Smooth muscle cell (in vitro differentiated cells): ENCODE data around the gene PPIL4. TPM values are rescaled to one million over a fixed set of nuclear protein-coding genes. Genes with fewer than 3 reads are reported as not detected.

Experiments
- DNase-seq: peaks from one replicate; lab custom pipeline; 2025; ENCODE audit not compliant: unreplicated experiment; lab: John Stamatoyannopoulos, UW
- H2AFZ ChIP-seq: fragments of 200-600 bp; sonication (generic); 2 replicates; pipeline ENCODE4 v1.6.0; 2016; ENCODE audit warnings: antibody characterized with exemption, low read depth, mild to moderate bottlenecking
- H3F3A ChIP-seq: fragments of 200-600 bp; sonication (generic); 2 replicates; pipeline ENCODE4 v1.6.0; 2017; ENCODE audit warnings: antibody characterized with exemption, low read depth
- H3K27ac ChIP-seq: fragments of 200-600 bp; sonication (generic); 2 replicates; pipeline ENCODE4 v1.5.1; 2016; ENCODE audit warnings: low read depth, mild to moderate bottlenecking
- H3K27me3 ChIP-seq: fragments of 200-600 bp; sonication (generic); 2 replicates; pipeline ENCODE4 v1.6.1; 2016; ENCODE audit warnings: low read depth, mild to moderate bottlenecking
- H3K36me3 ChIP-seq: fragments of 200-600 bp; sonication (generic); 2 replicates; pipeline ENCODE4 v1.5.1; 2016; ENCODE audit warnings: low read depth
- H3K4me1 ChIP-seq: fragments of 200-600 bp; sonication (generic); 2 replicates; pipeline ENCODE4 v1.5.1; 2016; ENCODE audit warnings: low read depth
- H3K4me2 ChIP-seq: fragments of 200-600 bp; sonication (generic); 2 replicates; pipeline ENCODE4 v1.6.0; 2016; ENCODE audit warnings: mild to moderate bottlenecking
- H3K4me3 ChIP-seq: fragments of 200-600 bp; sonication (generic); 2 replicates; pipeline ENCODE4 v1.5.1; 2016; ENCODE audit warnings: mild to moderate bottlenecking
- H3K79me2 ChIP-seq: fragments of 200-600 bp; sonication (generic); 2 replicates; pipeline ENCODE4 v1.6.0; 2016; ENCODE audit warnings: low read depth, mild to moderate bottlenecking
- H3K9ac ChIP-seq: fragments of 200-600 bp; sonication (generic); 2 replicates; pipeline ENCODE4 v1.6.0; 2016; ENCODE audit warnings: low read depth
- H3K9me3 ChIP-seq: fragments of 200-600 bp; sonication (generic); replicated peaks from 2 replicates; pipeline ENCODE4 v1.5.1; 2016; ENCODE audit warnings: low read depth
- H4K20me1 ChIP-seq: fragments of 200-600 bp; sonication (generic); 2 replicates; pipeline ENCODE4 v1.6.0; 2016; ENCODE audit warnings: low read depth
- WGBS: methylation state at CpG from one replicate; pipeline ENCODE4 v1.1.7; 2016; ENCODE audit warnings: low lambda C conversion rate; 5-methylcytosine and 5-hydroxymethylcytosine counted together
- polyA plus RNA-seq: library from polyadenylated mRNA; unstranded; fragments of >200 nt; fragmentation: Nextera tagmentation; extraction: Ambion mirVana; gene quantifications from 2 replicates; pipeline ENCODE4 v1.2.1, GENCODE V29; 2016
- small RNA-seq: library from RNA; depleted of rRNA; stranded (forward); fragments of <200 nt; gene quantifications from one replicate; pipeline ENCODE3, GENCODE V24; 2014
- total RNA-seq: library from RNA; depleted of rRNA; stranded (reverse); fragments of >200 nt; gene quantifications from 2 replicates; pipeline ENCODE4 v1.2.3, GENCODE V29; 2014
- TF ChIP-seq, protein P1 (sequence below): fragments of 200-600 bp; sonication (generic); IDR thresholded peaks from 2 replicates; pipeline ENCODE4 v1.5.1; 2017; ENCODE audit warnings: borderline replicate concordance, mild to moderate bottlenecking, antibody characterized with exemption; ENCODE audit not compliant: insufficient read depth, poor library complexity, severe bottlenecking

Gene PPIL4
- total and polyA plus RNA-seq, 2 experiments from 2014 or later, result 30.8 to 64.8 TPM

DNA sequence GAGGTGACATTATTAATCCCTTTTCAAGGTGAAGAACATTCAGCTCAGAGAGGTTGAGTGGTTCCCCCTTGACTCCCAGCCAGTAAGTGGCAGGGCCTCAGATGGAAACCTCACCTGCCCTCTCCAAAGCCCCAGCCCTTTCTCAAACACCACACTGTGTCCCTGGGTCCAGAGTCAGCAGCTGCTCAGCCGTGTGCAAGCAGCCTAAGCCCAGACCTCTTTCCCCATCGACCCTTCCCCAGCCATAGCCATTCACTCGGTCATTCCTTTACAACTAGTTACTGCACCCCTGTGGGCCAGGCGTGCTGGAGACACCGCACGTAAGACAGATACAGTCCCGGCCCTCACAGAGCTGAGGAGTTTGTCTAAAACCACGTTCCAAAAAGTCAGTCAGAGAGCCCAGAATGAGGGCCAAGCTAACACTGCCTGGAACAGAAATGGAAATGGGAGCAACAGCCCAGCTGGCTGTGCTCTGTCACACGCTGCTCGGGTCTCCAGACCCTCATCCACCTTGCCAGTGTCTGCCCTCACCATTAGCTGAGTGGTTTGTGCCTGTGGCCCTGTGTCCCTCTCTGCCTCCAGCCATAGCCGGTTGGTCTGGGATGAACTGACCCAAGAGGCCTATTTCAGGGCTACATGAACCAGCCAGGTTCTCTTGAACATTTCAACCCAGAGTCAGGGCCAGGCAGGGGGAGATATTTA lies 90.7 kb downstream of the PPIL4 start:
- no peak overlapping the region for H3K4me3 ChIP-seq
- no peak overlapping the region for H2AFZ ChIP-seq
- H3K9me3 ChIP-seq, result no peaks in the 10 kb centered on the region
- DNase-seq, result no peak
- H3K27me3 ChIP-seq, result peaks cover 22% of the 10 kb centered on the region
- H3K36me3 ChIP-seq, result no peaks in the 10 kb centered on the region
- H3K79me2 ChIP-seq, result no peaks in the 10 kb centered on the region
- TF ChIP-seq, protein P1, sequence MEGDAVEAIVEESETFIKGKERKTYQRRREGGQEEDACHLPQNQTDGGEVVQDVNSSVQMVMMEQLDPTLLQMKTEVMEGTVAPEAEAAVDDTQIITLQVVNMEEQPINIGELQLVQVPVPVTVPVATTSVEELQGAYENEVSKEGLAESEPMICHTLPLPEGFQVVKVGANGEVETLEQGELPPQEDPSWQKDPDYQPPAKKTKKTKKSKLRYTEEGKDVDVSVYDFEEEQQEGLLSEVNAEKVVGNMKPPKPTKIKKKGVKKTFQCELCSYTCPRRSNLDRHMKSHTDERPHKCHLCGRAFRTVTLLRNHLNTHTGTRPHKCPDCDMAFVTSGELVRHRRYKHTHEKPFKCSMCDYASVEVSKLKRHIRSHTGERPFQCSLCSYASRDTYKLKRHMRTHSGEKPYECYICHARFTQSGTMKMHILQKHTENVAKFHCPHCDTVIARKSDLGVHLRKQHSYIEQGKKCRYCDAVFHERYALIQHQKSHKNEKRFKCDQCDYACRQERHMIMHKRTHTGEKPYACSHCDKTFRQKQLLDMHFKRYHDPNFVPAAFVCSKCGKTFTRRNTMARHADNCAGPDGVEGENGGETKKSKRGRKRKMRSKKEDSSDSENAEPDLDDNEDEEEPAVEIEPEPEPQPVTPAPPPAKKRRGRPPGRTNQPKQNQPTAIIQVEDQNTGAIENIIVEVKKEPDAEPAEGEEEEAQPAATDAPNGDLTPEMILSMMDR, result no peak
- no peaks in the 10 kb centered on the region for H4K20me1 ChIP-seq
- H3F3A ChIP-seq, result no peaks in the 10 kb centered on the region
- no peak overlapping the region for H3K4me2 ChIP-seq
- no peak overlapping the region for H3K27ac ChIP-seq
- no peak overlapping the region for H3K9ac ChIP-seq
- 95% methylated on average over 11 of the region's 11 CpGs for WGBS
- H3K4me1 ChIP-seq, result peaks cover 7% of the 10 kb centered on the region

Small RNA genes lying within 50 kb of the gene (small RNA-seq; reads per million reads assigned to genes)
- not detected for gene RF00410
- gene RNU7-3P, result not detected

Other genes with a start within 250 kb of the PPIL4 start
- gene TAB2, start 228.3 kb downstream of the PPIL4 start, total RNA-seq, result 68.7 and 78.5 TPM in 2 replicates
- gene TAB2, start 228.3 kb downstream of the PPIL4 start, polyA plus RNA-seq, result 12.6 and 14.3 TPM in 2 replicates
- gene SUMO4, start 145.8 kb downstream of the PPIL4 start, total RNA-seq, result 1.4 and 5.1 TPM in 2 replicates
- 0.15 and 2.0 TPM in 2 replicates for gene SUMO4, start 145.8 kb downstream of the PPIL4 start, polyA plus RNA-seq
- 0.09 TPM in 1 of 2 replicates, not detected in the other for gene ZC3H12D, start 61.0 kb downstream of the PPIL4 start, total RNA-seq
- not detected in 2 replicates for gene ZC3H12D, start 61.0 kb downstream of the PPIL4 start, polyA plus RNA-seq
- 48.0 and 52.6 TPM in 2 replicates for gene GINM1, start 20.3 kb upstream of the PPIL4 start, total RNA-seq
- gene GINM1, start 20.3 kb upstream of the PPIL4 start, polyA plus RNA-seq, result 45.9 and 46.8 TPM in 2 replicates
- 24.6 and 27.7 TPM in 2 replicates for gene KATNA1, start 102.7 kb upstream of the PPIL4 start, total RNA-seq
- gene KATNA1, start 102.7 kb upstream of the PPIL4 start, polyA plus RNA-seq, result 17.8 and 20.7 TPM in 2 replicates
- 28.3 and 32.0 TPM in 2 replicates for gene LATS1, start 172.1 kb upstream of the PPIL4 start, total RNA-seq
- 8.5 and 10.0 TPM in 2 replicates for gene LATS1, start 172.1 kb upstream of the PPIL4 start, polyA plus RNA-seq
- 33.8 and 39.0 TPM in 2 replicates for gene NUP43, start 200.5 kb upstream of the PPIL4 start, total RNA-seq
- 5.9 and 8.3 TPM in 2 replicates for gene NUP43, start 200.5 kb upstream of the PPIL4 start, polyA plus RNA-seq
- 96.9 and 97.9 TPM in 2 replicates for gene PCMT1, start 203.7 kb upstream of the PPIL4 start, total RNA-seq
- gene PCMT1, start 203.7 kb upstream of the PPIL4 start, polyA plus RNA-seq, result 133 and 139 TPM in 2 replicates